Astrocyte (in vitro differentiated cells and primary cell): Measurements from ENCODE around the gene MAP3K14. TPM values are rescaled to one million over a fixed set of nuclear protein-coding genes. Genes with fewer than 3 reads are reported as not detected.

Experiments used
- DNase-seq: peaks from one replicate; pipeline ENCODE4 v3.0.0-alpha.2; 2010; ENCODE audit warnings: low read depth
- FAIRE-seq: peaks from 2 replicates; lab custom pipeline; 2011; peaks lifted over from hg19 to GRCh38; lab: Jason Lieb, UNC
- H2AFZ ChIP-seq: 2 replicates; pipeline ENCODE4 v1.6.0; 2012; ENCODE audit warnings: low read depth, low read length, inconsistent platforms
- H3K27ac ChIP-seq: 2 replicates; pipeline ENCODE4 v1.5.1; 2011; ENCODE audit warnings: low read depth, low read length, inconsistent platforms
- H3K27me3 ChIP-seq: 2 replicates; pipeline ENCODE4 v1.6.0; 2011; ENCODE audit warnings: low read length, inconsistent platforms; ENCODE audit not compliant: insufficient read depth
- H3K36me3 ChIP-seq: 2 replicates; pipeline ENCODE4 v1.5.1; 2011; ENCODE audit warnings: low read length, inconsistent platforms; ENCODE audit not compliant: insufficient read depth
- H3K4me1 ChIP-seq: 2 replicates; pipeline ENCODE4 v1.5.1; 2011; ENCODE audit warnings: low read length, inconsistent platforms; ENCODE audit not compliant: insufficient read depth
- H3K4me2 ChIP-seq: 2 replicates; pipeline ENCODE4 v1.6.0; 2012; ENCODE audit warnings: low read length, inconsistent platforms
- H3K4me3 ChIP-seq: 2 replicates; pipeline ENCODE4 v1.5.1; 2011; ENCODE audit warnings: low read depth, mild to moderate bottlenecking, low read length, inconsistent platforms; ENCODE audit not compliant: insufficient read depth
- H3K79me2 ChIP-seq: 2 replicates; pipeline ENCODE4 v1.6.0; 2012; ENCODE audit warnings: mild to moderate bottlenecking, low read length, inconsistent platforms; ENCODE audit not compliant: insufficient read depth
- H3K9ac ChIP-seq: 2 replicates; pipeline ENCODE4 v1.6.0; 2012; ENCODE audit warnings: mild to moderate bottlenecking, low read length, inconsistent platforms
- H3K9me3 ChIP-seq: 2 replicates; pipeline ENCODE4 v1.5.1; 2012; ENCODE audit warnings: low read depth, mild to moderate bottlenecking, low read length, inconsistent platforms; ENCODE audit not compliant: insufficient read depth
- H4K20me1 ChIP-seq: 2 replicates; pipeline ENCODE4 v1.6.0; 2012; ENCODE audit warnings: low read length, inconsistent platforms; ENCODE audit not compliant: insufficient read depth
- H3K27ac Mint-ChIP-seq: one replicate; pipeline ENCODE4 v1.8.0; 2021; ENCODE audit warnings: mild to moderate bottlenecking, mixed read lengths; ENCODE audit not compliant: unreplicated experiment
- H3K27me3 Mint-ChIP-seq: one replicate; pipeline ENCODE4 v1.8.0; 2021; ENCODE audit warnings: low read depth, mixed read lengths; ENCODE audit not compliant: unreplicated experiment
- H3K36me3 Mint-ChIP-seq: one replicate; pipeline ENCODE4 v1.8.0; 2021; ENCODE audit warnings: low read depth, mixed read lengths; ENCODE audit not compliant: unreplicated experiment
- H3K4me1 Mint-ChIP-seq: one replicate; pipeline ENCODE4 v1.8.0; 2021; ENCODE audit warnings: low read depth, mixed read lengths; ENCODE audit not compliant: unreplicated experiment
- H3K4me3 Mint-ChIP-seq: one replicate; pipeline ENCODE4 v1.8.0; 2021; ENCODE audit warnings: mild to moderate bottlenecking, moderate library complexity, mixed read lengths; ENCODE audit not compliant: unreplicated experiment
- H3K9me3 Mint-ChIP-seq: one replicate; pipeline ENCODE4 v1.8.0; 2021; ENCODE audit warnings: mild to moderate bottlenecking, mixed read lengths; ENCODE audit not compliant: unreplicated experiment
- CTCF ChIP-seq: IDR thresholded peaks from 2 replicates; pipeline ENCODE4 v1.5.1; 2011; ENCODE audit warnings: low read depth, mild to moderate bottlenecking, inconsistent platforms, low read length, moderate library complexity; ENCODE audit not compliant: insufficient read depth
- EZH2 ChIP-seq: IDR thresholded peaks from 2 replicates; pipeline ENCODE4 v1.6.1; 2012; ENCODE audit warnings: mild to moderate bottlenecking, low read length, inconsistent platforms; ENCODE audit not compliant: insufficient read depth
- total RNA-seq: library from RNA; stranded (reverse); gene quantifications from 2 replicates; pipeline ENCODE4 v1.2.1, GENCODE V29; 2021

The MAP3K14 gene
- total RNA-seq, 1 donor from 2014 or later: 10.8 TPM

GRCh38 chr17:45261577-45262515 is 55.0 kb downstream of the MAP3K14 start, which contains the start of gene SPATA32:
SPATA32 (minus strand) TSS chr17:45262094; CDS start chr17:45262016, 78 bp downstream.
- no peak for FAIRE-seq
- no peak within 1 kb of the TSS for H3K4me3 Mint-ChIP-seq

GRCh38 chr17:45260204-45260783 is 56.5 kb downstream of the MAP3K14 start:
- Histone ChIP-seq H3K4me1 (peaks cover 21% of the 10 kb centered on the region), H4K20me1 (peaks cover 36% of the 10 kb centered on the region), H3K36me3 (peaks cover 13% of the 10 kb centered on the region), H3K9ac (no peak overlapping the region), H3K27me3 (no peaks in the 10 kb centered on the region), H2AFZ (no peak overlapping the region), H3K27ac (no peak overlapping the region), H3K4me2 (no peak overlapping the region), H3K79me2 (no peaks in the 10 kb centered on the region), H3K9me3 (no peaks in the 10 kb centered on the region), H3K4me3 (no peak overlapping the region)
- DNase-seq (no peak), FAIRE-seq (no peak)
- peaks cover 9% of the 10 kb centered on the region for H3K27me3 Mint-ChIP-seq
- TF ChIP-seq EZH2: no peak
- no peak for TF ChIP-seq CTCF
- peaks cover 3% of the 10 kb centered on the region for H3K9me3 Mint-ChIP-seq
- peaks cover 5% of the 10 kb centered on the region for H3K4me1 Mint-ChIP-seq
- peaks cover 16% of the 10 kb centered on the region for H3K36me3 Mint-ChIP-seq
- H3K27ac Mint-ChIP-seq: no peak overlapping the region
- H3K4me3 Mint-ChIP-seq: peak overlapping the region; percentile 31

More at GRCh38 chr17:45261577-45262515, 55.0 kb downstream of the MAP3K14 start, which contains the start of gene SPATA32:
- Histone ChIP-seq H3K27ac (no peak within 1 kb of the TSS), H2AFZ (peak within 1 kb of the TSS; percentile 10), H3K79me2 (no peaks in the 10 kb centered on the region), H3K9me3 (no peaks in the 10 kb centered on the region), H3K4me2 (peak within 1 kb of the TSS; percentile 76), H3K36me3 (peaks cover 17% of the 10 kb centered on the region), H3K27me3 (no peaks in the 10 kb centered on the region), H3K4me1 (peaks cover 37% of the 10 kb centered on the region), H3K4me3 (peak within 1 kb of the TSS; percentile 29), H4K20me1 (peaks cover 50% of the 10 kb centered on the region), H3K9ac (peak within 1 kb of the TSS; percentile 9)
- Mint-ChIP-seq H3K27ac (peak within 1 kb of the TSS; percentile 41), H3K36me3 (peaks cover 21% of the 10 kb centered on the region), H3K9me3 (peaks cover 3% of the 10 kb centered on the region), H3K4me1 (peaks cover 8% of the 10 kb centered on the region), H3K27me3 (peaks cover 7% of the 10 kb centered on the region)
- TF ChIP-seq CTCF (no peak), EZH2 (no peak)
- no peak for DNase-seq
